Measurements from ENCODE around the gene CYFIP2. TPM values are rescaled to one million over a fixed set of nuclear protein-coding genes. Genes with fewer than 3 reads are reported as not detected.
"Not testable (repeated sequence)": the region's sequence is repeated elsewhere in the genome, so short reads cannot be mapped to it uniquely, and the experiment has no call there.

CYFIP2 gene
- polyA plus RNA-seq, 1 experiment: 4.4 TPM

- no peak for TF ChIP-seq CTCF (IDR thresholded peaks at IDR 0.05; ENCODE audit: insufficient read depth, low read depth, low read length)
- POLR2A ChIA-PET: no interaction called here
- Histone ChIP-seq H3K27me3 (ENCODE audit: control insufficient read depth, insufficient read depth, low read length) (no peaks in the 10 kb centered on the region; the same call in 1 of the 2 replicates), H3K4me3 (ENCODE audit: low read depth, low read length) (no peak overlapping the region), H3K36me3 (ENCODE audit: control insufficient read depth, insufficient read depth, low read length) (no peaks in the 10 kb centered on the region)
- DNase-seq (ENCODE audit: low read depth): no peak
- CTCF ChIA-PET: interaction anchor here (1.4 kb wide), 1 partner anchor 20 kb away, joined by 5 read pairs; no protein-coding TSS in a partner anchor
Observed at GRCh38 chr5:157233515-157233914, 32.4 kb upstream of the CYFIP2 start.

GRCh38 chr5:157236423-157236822, 29.5 kb upstream of the CYFIP2 start:
- no peak for TF ChIP-seq CTCF (IDR thresholded peaks at IDR 0.05; ENCODE audit: insufficient read depth, low read depth, low read length)
- Histone ChIP-seq H3K36me3 (ENCODE audit: control insufficient read depth, insufficient read depth, low read length) (no peaks in the 10 kb centered on the region), H3K4me3 (ENCODE audit: low read depth, low read length) (no peak overlapping the region), H3K27me3 (ENCODE audit: control insufficient read depth, insufficient read depth, low read length) (peaks cover 3% of the 10 kb centered on the region; the same call in 1 of the 2 replicates)
- no peak for DNase-seq (ENCODE audit: low read depth)
- CTCF ChIA-PET: no interaction called here
- POLR2A ChIA-PET: interaction anchor here (0.7 kb wide), 1 partner anchor 327 kb away, joined by 3 read pairs; no protein-coding TSS in a partner anchor

- peaks cover 3% of the 10 kb centered on the region for H3K27me3 ChIP-seq (ENCODE audit: control insufficient read depth, insufficient read depth, low read length)
- CTCF ChIA-PET: interaction anchor here (1.3 kb wide), 1 partner anchor 10 kb away, joined by 3 read pairs; no protein-coding TSS in a partner anchor
- H3K36me3 ChIP-seq (ENCODE audit: control insufficient read depth, insufficient read depth, low read length): no peaks in the 10 kb centered on the region
- H3K4me3 ChIP-seq (ENCODE audit: low read depth, low read length): no peak overlapping the region
- DNase-seq (ENCODE audit: low read depth): no peak
- POLR2A ChIA-PET: no interaction called here
- TF ChIP-seq CTCF (IDR thresholded peaks at IDR 0.05; ENCODE audit: insufficient read depth, low read depth, low read length): no peak
Observed at GRCh38 chr5:157241483-157241882, 24.4 kb upstream of the CYFIP2 start.

GRCh38 chr5:157244704-157245103, 21.2 kb upstream of the CYFIP2 start:
- H3K27me3 ChIP-seq (ENCODE audit: control insufficient read depth, insufficient read depth, low read length); H3K4me3 ChIP-seq (ENCODE audit: low read depth, low read length); DNase-seq (ENCODE audit: low read depth); POLR2A ChIA-PET; H3K36me3 ChIP-seq (ENCODE audit: control insufficient read depth, insufficient read depth, low read length): not testable (repeated sequence)
- CTCF ChIA-PET: interaction anchor here (1.5 kb wide), 1 partner anchor 8 kb away, joined by 3 read pairs; no protein-coding TSS in a partner anchor

GRCh38 chr5:157245476-157245875, 20.4 kb upstream of the CYFIP2 start:
- no peak overlapping the region for H3K4me3 ChIP-seq (ENCODE audit: low read depth, low read length)
- CTCF ChIA-PET: interaction anchor here (1.3 kb wide), 1 partner anchor 69 kb away, joined by 3 read pairs; no protein-coding TSS in a partner anchor
- no peaks in the 10 kb centered on the region; the same call in 1 of the 2 replicates for H3K27me3 ChIP-seq (ENCODE audit: control insufficient read depth, insufficient read depth, low read length)
- DNase-seq (ENCODE audit: low read depth): no peak
- POLR2A ChIA-PET: no interaction called here
- TF ChIP-seq CTCF (IDR thresholded peaks at IDR 0.05; ENCODE audit: insufficient read depth, low read depth, low read length): no peak
- H3K36me3 ChIP-seq (ENCODE audit: control insufficient read depth, insufficient read depth, low read length): no peaks in the 10 kb centered on the region

- TF ChIP-seq CTCF (IDR thresholded peaks at IDR 0.05; ENCODE audit: insufficient read depth, low read depth, low read length): no peak
- DNase-seq (ENCODE audit: low read depth): no peak
- CTCF ChIA-PET: interaction anchor here (1.3 kb wide), 1 partner anchor 68 kb away, joined by 3 read pairs; no protein-coding TSS in a partner anchor
- Histone ChIP-seq H3K36me3 (ENCODE audit: control insufficient read depth, insufficient read depth, low read length) (no peaks in the 10 kb centered on the region), H3K4me3 (ENCODE audit: low read depth, low read length) (no peak overlapping the region), H3K27me3 (ENCODE audit: control insufficient read depth, insufficient read depth, low read length) (no peaks in the 10 kb centered on the region; the same call in 1 of the 2 replicates)
- POLR2A ChIA-PET: no interaction called here
Observed at GRCh38 chr5:157245886-157246285, 20.0 kb upstream of the CYFIP2 start.
